Measurements from ENCODE around the gene P2RY2.

GRCh38 chr11:73168925-73169579, 49.0 kb upstream of the P2RY2 start:
- TF ChIP-seq, protein P1, sequence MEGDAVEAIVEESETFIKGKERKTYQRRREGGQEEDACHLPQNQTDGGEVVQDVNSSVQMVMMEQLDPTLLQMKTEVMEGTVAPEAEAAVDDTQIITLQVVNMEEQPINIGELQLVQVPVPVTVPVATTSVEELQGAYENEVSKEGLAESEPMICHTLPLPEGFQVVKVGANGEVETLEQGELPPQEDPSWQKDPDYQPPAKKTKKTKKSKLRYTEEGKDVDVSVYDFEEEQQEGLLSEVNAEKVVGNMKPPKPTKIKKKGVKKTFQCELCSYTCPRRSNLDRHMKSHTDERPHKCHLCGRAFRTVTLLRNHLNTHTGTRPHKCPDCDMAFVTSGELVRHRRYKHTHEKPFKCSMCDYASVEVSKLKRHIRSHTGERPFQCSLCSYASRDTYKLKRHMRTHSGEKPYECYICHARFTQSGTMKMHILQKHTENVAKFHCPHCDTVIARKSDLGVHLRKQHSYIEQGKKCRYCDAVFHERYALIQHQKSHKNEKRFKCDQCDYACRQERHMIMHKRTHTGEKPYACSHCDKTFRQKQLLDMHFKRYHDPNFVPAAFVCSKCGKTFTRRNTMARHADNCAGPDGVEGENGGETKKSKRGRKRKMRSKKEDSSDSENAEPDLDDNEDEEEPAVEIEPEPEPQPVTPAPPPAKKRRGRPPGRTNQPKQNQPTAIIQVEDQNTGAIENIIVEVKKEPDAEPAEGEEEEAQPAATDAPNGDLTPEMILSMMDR (conservative IDR thresholded peaks at IDR 0.05; ENCODE audit: low read depth in 2 of 2) = no peak
- TF ChIP-seq, protein P2, sequence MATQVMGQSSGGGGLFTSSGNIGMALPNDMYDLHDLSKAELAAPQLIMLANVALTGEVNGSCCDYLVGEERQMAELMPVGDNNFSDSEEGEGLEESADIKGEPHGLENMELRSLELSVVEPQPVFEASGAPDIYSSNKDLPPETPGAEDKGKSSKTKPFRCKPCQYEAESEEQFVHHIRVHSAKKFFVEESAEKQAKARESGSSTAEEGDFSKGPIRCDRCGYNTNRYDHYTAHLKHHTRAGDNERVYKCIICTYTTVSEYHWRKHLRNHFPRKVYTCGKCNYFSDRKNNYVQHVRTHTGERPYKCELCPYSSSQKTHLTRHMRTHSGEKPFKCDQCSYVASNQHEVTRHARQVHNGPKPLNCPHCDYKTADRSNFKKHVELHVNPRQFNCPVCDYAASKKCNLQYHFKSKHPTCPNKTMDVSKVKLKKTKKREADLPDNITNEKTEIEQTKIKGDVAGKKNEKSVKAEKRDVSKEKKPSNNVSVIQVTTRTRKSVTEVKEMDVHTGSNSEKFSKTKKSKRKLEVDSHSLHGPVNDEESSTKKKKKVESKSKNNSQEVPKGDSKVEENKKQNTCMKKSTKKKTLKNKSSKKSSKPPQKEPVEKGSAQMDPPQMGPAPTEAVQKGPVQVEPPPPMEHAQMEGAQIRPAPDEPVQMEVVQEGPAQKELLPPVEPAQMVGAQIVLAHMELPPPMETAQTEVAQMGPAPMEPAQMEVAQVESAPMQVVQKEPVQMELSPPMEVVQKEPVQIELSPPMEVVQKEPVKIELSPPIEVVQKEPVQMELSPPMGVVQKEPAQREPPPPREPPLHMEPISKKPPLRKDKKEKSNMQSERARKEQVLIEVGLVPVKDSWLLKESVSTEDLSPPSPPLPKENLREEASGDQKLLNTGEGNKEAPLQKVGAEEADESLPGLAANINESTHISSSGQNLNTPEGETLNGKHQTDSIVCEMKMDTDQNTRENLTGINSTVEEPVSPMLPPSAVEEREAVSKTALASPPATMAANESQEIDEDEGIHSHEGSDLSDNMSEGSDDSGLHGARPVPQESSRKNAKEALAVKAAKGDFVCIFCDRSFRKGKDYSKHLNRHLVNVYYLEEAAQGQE (IDR thresholded peaks at IDR 0.05; ENCODE audit: unreplicated experiment) = no peak
- TF ChIP-seq STAT1 (IDR thresholded peaks at IDR 0.05; ENCODE audit: unreplicated experiment) (no peak), EZH2 (IDR thresholded peaks at IDR 0.05; ENCODE audit: low read depth, unreplicated experiment) (no peak), POLR2AphosphoS5 (IDR thresholded peaks at IDR 0.05; ENCODE audit: low read depth) (no peak), JUNB (IDR thresholded peaks at IDR 0.05; ENCODE audit: unreplicated experiment) (no peak), EZH2phosphoT487 (IDR thresholded peaks at IDR 0.05; ENCODE audit: unreplicated experiment) (no peak), CREB1 (CRISPR knock-in tag; IDR thresholded peaks at IDR 0.05; ENCODE audit: low read depth) (no peak), NANOG (IDR thresholded peaks at IDR 0.05; ENCODE audit: borderline replicate concordance) (no peak), ZNF331 (CRISPR knock-in tag; IDR thresholded peaks at IDR 0.05; ENCODE audit: low read depth) (no peak)
- TF ChIP-seq, protein P3, sequence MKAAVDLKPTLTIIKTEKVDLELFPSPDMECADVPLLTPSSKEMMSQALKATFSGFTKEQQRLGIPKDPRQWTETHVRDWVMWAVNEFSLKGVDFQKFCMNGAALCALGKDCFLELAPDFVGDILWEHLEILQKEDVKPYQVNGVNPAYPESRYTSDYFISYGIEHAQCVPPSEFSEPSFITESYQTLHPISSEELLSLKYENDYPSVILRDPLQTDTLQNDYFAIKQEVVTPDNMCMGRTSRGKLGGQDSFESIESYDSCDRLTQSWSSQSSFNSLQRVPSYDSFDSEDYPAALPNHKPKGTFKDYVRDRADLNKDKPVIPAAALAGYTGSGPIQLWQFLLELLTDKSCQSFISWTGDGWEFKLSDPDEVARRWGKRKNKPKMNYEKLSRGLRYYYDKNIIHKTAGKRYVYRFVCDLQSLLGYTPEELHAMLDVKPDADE (IDR thresholded peaks at IDR 0.05) = no peak

All from GM23338 (cell line).